GM13976 (cell line): Measurements from ENCODE around the gene SLC17A8.
"Not testable (repeated sequence)": the region's sequence is repeated elsewhere in the genome, so short reads cannot be mapped to it uniquely, and the experiment has no call there.

Experiments used
- DNase-seq: peaks from one replicate; pipeline ENCODE4 v3.0.0; 2012; ENCODE audit warnings: low spot score
- CTCF ChIP-seq: IDR thresholded peaks from 2 replicates; pipeline ENCODE4 v1.5.1; 2012; ENCODE audit warnings: borderline replicate concordance, mild to moderate bottlenecking; ENCODE audit not compliant: insufficient read depth; ENCODE audit errors: extremely low read depth, missing control alignments, control extremely low read depth
- in situ Hi-C: fragments of 300-500 bp; cut with MboI; formaldehyde crosslinking; loops from one replicate; pipeline ENCODE4 v1.12.0; 2022; ENCODE audit warnings: low sequenced_read_pairs, mixed read lengths, inconsistent platforms; ENCODE audit not compliant: unreplicated experiment

Gene SLC17A8

GRCh38 chr12:100356644-100357223 is at the start of gene SLC17A8:
TSS of gene SLC17A8 (plus strand) at chr12:100357074. CDS start at chr12:100357392, 318 bp downstream.
- no peak for DNase-seq
- no peak for TF ChIP-seq CTCF
- in situ Hi-C loops: no loop called here

- in situ Hi-C loops, DNase-seq: not testable (repeated sequence)
These were observed 48.7 kb upstream of the SLC17A8 start for GRCh38 chr12:100308138-100308537.

GRCh38 chr12:100311317-100311716 is 45.6 kb upstream of the SLC17A8 start:
- in situ Hi-C loops: no loop called here
- TF ChIP-seq CTCF: no peak
- DNase-seq: no peak

- in situ Hi-C loops: no loop called here
- no peak for TF ChIP-seq CTCF
- no peak for DNase-seq
These were observed 39.5 kb upstream of the SLC17A8 start for GRCh38 chr12:100317371-100317770.

- in situ Hi-C loops: no loop called here
- no peak for DNase-seq
- TF ChIP-seq CTCF: no peak
These were observed 32.4 kb upstream of the SLC17A8 start for GRCh38 chr12:100324498-100324897.

- in situ Hi-C loops: no loop called here
- no peak for DNase-seq
- no peak for TF ChIP-seq CTCF
These were observed 30.7 kb upstream of the SLC17A8 start for GRCh38 chr12:100326208-100326607.

GRCh38 chr12:100329800-100330199 is 27.1 kb upstream of the SLC17A8 start:
- in situ Hi-C loops: no loop called here
- no peak for TF ChIP-seq CTCF
- DNase-seq: no peak

- in situ Hi-C loops: no loop called here
- no peak for DNase-seq
- TF ChIP-seq CTCF: no peak
These were observed 25.0 kb upstream of the SLC17A8 start for GRCh38 chr12:100331871-100332270.
